Endothelial cell of umbilical vein (primary cell): ENCODE results near the gene MED26.
A peak's percentile ranks its signal among the peaks of the same experiment; 100 is the strongest.

Experiments
- EZH2 ChIP-seq: IDR thresholded peaks from 2 replicates; pipeline ENCODE4 v1.6.1; 2012; ENCODE audit warnings: borderline replicate concordance, low read depth, mild to moderate bottlenecking, moderate library complexity, low read length, inconsistent platforms; ENCODE audit not compliant: severe bottlenecking
- FOS ChIP-seq: IDR thresholded peaks from 2 replicates; pipeline ENCODE4 v1.6.1; 2011; ENCODE audit warnings: mild to moderate bottlenecking, low read length, moderate library complexity, borderline replicate concordance; ENCODE audit not compliant: insufficient read depth
- GATA2 ChIP-seq: IDR thresholded peaks from 2 replicates; pipeline ENCODE4 v1.7.0; 2011; ENCODE audit warnings: low read depth, mild to moderate bottlenecking, moderate library complexity, mixed read lengths, low read length; ENCODE audit not compliant: insufficient read length, insufficient read depth
- JUN ChIP-seq: IDR thresholded peaks from 2 replicates; pipeline ENCODE4 v1.6.1; 2011; ENCODE audit warnings: borderline replicate concordance, low read depth; ENCODE audit not compliant: insufficient read length, insufficient read depth
- MYC ChIP-seq: IDR thresholded peaks from one replicate; pipeline ENCODE4 v1.6.1; 2011; ENCODE audit warnings: mild to moderate bottlenecking, low read depth, low read length
- POLR2A ChIP-seq: IDR thresholded peaks from 2 replicates; pipeline ENCODE4 v1.6.1; 2012; ENCODE audit warnings: low read depth, mild to moderate bottlenecking, control low read depth, low read length
- POLR2AphosphoS5 ChIP-seq: IDR thresholded peaks from 2 replicates; pipeline ENCODE4 v1.6.1; 2012; ENCODE audit warnings: low read depth, mild to moderate bottlenecking, control low read depth, low read length, moderate library complexity; ENCODE audit not compliant: insufficient read depth
- TF ChIP-seq, protein P1 (sequence below), 2 donors: IDR thresholded peaks; 1 replicate in 1 of 2; 2 replicates in 1 of 2; pipeline ENCODE4 v1.5.1; 2011; ENCODE audit warnings: low read length in 2 of 2, mild to moderate bottlenecking in 2 of 2, moderate library complexity in 2 of 2, control low read depth in 1 of 2, inconsistent platforms in 1 of 2, low read depth in 1 of 2; ENCODE audit not compliant: insufficient read depth in 1 of 2; ENCODE audit errors: extremely low read depth in 1 of 2
- TF ChIP-seq, protein P2 (sequence below): IDR thresholded peaks from 2 replicates; pipeline ENCODE4 v1.6.1; 2011; ENCODE audit not compliant: insufficient read depth, insufficient read length

DNA sequence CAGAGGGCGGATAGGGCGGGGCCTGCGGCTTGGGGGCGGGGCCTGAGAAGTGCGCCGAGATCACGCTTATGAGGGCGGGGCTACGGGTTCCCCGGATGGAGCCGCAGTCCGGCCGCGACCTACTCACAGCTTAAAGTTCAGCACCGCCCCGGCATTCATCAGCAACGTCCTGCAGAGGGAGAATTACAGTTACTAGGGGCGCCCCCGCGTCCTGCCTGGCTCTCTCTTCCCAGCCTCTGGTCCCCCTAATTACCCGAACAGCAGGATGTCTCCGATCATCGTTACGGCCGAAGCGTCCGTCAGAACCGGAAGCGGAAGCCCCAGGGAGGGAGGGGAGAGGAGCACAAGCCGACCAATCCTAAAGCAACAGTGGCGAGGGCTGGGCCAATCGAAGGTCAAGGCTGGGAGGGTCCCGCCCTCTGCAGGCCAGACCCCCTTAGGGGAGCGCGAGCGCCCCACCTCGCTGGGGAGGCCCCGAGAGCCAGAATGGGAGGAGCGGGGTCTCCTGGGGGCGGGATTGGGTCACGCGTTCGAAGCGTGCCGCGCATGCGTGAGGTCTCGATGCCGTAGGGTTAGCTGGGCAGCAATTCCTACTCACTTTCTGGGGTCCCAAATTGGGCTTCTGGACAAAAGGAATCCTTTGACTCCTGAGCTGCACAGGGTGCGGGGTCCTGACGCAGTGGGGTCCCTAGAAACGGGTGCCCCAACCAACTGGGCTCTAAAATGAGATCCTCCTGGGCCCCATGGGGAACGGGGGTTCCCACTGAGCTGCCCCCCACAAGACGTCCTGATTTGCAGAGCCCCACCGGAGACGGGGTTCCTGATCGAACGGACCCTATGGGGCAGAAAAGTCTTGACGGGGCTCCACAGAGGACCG lies 32.1 kb upstream of the MED26 start, which contains the start of gene SMIM7:
- TF ChIP-seq, protein P1, sequence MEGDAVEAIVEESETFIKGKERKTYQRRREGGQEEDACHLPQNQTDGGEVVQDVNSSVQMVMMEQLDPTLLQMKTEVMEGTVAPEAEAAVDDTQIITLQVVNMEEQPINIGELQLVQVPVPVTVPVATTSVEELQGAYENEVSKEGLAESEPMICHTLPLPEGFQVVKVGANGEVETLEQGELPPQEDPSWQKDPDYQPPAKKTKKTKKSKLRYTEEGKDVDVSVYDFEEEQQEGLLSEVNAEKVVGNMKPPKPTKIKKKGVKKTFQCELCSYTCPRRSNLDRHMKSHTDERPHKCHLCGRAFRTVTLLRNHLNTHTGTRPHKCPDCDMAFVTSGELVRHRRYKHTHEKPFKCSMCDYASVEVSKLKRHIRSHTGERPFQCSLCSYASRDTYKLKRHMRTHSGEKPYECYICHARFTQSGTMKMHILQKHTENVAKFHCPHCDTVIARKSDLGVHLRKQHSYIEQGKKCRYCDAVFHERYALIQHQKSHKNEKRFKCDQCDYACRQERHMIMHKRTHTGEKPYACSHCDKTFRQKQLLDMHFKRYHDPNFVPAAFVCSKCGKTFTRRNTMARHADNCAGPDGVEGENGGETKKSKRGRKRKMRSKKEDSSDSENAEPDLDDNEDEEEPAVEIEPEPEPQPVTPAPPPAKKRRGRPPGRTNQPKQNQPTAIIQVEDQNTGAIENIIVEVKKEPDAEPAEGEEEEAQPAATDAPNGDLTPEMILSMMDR (IDR thresholded peaks at IDR 0.05; ENCODE audit: extremely low read depth in 1 of 2, insufficient read depth in 1 of 2, low read depth in 1 of 2, low read length in 2 of 2): no peak
- TF ChIP-seq GATA2 (no peak), POLR2AphosphoS5 (peak; percentile 80), EZH2 (no peak), POLR2A (peak; percentile 92), FOS (no peak), JUN (no peak), MYC (no peak)
- TF ChIP-seq, protein P2, sequence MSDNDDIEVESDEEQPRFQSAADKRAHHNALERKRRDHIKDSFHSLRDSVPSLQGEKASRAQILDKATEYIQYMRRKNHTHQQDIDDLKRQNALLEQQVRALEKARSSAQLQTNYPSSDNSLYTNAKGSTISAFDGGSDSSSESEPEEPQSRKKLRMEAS: peak; percentile 70
